SH-SY5Y (cell line): ENCODE data around the gene DAPP1.

Experiments
- GATA2 ChIP-seq: IDR thresholded peaks from 2 replicates; pipeline ENCODE4 v1.6.1; 2011; ENCODE audit warnings: mild to moderate bottlenecking, low read depth, low read length
- GATA3 ChIP-seq: IDR thresholded peaks from 2 replicates; pipeline ENCODE4 v1.6.1; 2011; ENCODE audit warnings: low read depth, mild to moderate bottlenecking, low read length, moderate library complexity

- TF ChIP-seq GATA2 (no peak), GATA3 (no peak)
These were observed 58.4 kb downstream of the DAPP1 start for GRCh38 chr4:99875071-99875470.
